HG03066 (cell line): ENCODE data around the gene STUM.
"Not testable (repeated sequence)": the region's sequence is repeated elsewhere in the genome, so short reads cannot be mapped to it uniquely, and the experiment has no call there.

Source experiments
- ATAC-seq: cut with Tn5 transposase; IDR thresholded peaks from one replicate; pipeline ENCODE4 v1.9.1; 2021; ENCODE audit warnings: low read depth; ENCODE audit not compliant: unreplicated experiment

Gene STUM

DNA sequence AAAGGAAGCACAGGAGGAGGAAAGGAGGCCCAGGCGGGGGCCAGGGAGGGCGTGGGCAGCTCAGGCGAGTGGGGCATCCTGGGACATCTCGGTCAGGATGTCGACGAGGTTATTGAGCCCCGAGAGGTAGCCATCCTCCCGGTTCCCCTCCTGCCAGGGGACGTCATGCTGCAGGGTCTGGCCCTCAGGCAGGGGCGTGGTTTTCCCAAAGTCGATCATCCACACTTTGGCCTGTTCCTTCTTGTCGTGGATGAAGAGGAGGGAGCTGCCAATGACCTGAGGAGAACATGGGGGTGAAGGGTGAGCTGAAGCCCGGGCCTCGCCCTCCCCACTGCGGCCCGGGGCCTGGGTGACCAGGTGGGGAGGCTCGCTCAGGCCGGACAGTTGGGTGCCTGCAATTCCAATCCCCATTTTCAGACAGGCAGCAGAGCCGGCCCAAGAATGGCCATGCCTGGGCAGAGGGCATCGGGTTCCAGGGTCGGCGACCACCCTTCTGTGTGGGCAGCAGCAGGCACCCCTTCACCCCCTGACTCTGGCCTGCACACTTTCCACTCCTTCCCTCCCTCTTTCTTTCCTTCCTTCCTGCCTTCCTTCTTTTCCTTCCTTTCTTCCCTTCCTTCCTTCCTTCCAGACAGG, 86.2 kb downstream of the STUM start:
- ATAC-seq: no peak

DNA sequence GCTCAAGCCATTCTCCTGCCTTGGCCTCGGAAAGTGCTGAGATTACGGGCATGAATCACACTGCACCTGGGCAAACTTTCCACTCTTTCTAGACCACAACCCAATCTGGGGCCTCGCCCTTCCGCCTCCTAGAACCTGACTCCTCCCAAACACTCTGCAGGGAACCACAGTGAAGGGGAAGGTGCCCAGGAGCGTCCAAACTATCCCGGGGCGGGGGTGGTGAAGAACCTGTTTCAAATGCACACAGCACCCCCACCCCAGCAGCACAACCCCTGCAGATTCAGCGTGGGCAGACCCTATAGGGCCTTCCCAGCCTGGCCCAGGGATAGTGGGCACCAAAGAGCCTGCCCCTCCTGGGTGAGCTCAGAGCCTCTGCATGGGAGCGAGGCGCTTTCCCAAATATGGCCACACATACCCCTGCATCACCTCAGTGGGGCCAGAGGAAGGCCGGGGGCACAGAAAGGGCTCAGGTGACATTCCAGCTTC, 86.9 kb downstream of the STUM start:
- no peak for ATAC-seq

DNA sequence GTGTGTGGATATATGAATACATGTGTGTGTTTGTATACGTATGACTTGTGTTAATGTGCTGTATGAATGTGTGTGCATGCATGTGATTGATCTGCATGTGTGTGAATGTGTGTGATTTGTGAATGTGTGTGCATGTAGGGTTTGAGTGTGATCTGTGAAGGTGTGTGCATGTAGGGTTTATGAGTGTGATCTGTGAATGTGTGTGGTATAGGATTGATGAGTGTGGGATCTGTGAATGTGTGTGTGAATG, 88.2 kb downstream of the STUM start:
- no peak for ATAC-seq

DNA sequence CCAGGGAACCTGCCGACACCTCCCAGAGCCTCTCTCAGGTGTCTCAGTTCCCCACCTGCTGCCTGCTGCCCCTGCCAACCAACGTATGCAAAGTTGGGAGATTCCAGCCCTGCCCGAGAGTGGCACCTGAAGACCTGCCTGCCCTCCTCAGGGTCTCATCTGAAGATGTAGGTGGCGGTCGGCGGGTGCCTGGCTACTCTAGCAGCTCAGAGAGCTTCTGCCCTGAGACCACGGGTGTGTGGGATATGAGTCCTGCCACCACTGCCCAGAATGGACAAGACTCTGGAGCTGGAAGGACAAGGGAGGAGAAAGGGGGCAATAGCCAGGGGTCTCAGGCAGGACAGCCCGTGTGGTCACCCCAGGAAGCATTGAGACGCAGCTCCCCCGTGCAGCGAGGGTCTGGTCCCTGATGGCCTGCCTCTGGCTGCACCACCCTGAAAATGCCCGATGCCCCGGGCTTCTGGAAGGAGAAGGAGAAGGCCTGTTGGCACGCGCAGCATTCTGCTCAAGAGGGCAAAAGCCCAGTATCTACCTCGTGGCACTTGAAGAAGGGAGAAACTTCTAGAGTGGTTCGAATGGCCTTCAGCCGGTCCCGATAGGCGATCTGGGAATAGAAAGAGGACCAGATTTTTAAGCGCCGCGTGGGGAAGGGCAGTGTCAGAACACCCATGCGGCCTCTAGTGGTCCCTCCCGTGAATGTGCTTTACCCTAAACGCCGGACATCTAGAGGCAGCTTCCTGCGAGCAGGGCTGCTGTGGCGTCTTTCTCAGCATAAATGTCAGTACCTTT, 88.8 kb downstream of the STUM start:
- ATAC-seq: no peak

DNA sequence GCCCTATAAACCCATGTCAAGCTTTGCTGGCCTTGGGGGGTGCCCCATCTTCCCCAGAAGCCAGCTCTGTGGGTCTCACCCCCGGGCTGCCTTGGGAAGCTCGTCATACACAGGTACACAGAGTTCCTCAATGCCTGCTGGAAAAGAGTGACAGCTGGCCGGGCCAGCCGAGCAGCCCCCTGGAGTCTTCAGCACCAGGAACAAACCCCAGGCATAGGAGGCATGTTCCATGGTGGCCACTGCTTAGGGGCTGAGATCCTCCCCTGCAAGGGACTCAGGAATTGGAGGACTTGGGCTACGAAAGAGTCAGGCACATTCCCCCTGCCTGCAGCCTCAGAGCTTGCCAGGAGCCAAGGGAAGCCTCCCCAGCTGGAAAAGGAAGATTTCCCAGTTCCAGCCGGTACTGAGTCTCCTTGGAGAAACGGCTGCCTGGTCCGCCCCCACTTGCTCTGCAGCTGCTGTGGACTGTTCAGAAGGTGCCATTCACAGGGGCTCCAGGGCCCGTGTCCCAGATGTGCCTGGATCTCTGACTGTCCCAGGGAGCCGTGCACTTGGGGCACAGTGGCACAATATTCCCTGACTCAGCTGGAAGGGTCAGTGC, 89.5 kb downstream of the STUM start:
- no peak for ATAC-seq

DNA sequence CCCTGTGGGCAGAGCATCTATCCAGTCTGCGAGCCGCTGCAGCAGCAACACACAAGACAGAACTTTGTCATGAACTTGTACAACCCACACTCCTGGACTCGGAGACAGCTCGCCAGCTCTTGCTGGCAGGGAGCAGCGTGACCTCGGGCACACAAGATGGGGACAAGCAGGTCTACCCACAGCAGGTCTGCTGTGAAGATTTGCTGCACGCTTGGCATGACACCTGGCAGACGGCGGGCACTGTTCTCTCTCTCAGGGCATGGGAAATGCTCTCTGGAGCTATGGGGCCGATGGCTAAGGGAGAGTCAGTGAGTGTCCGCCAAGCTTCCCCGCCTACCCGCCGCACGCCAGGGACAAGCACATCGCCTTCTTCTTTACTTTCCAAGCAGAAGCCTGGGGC, 90.0 kb downstream of the STUM start:
- ATAC-seq: no peak

DNA sequence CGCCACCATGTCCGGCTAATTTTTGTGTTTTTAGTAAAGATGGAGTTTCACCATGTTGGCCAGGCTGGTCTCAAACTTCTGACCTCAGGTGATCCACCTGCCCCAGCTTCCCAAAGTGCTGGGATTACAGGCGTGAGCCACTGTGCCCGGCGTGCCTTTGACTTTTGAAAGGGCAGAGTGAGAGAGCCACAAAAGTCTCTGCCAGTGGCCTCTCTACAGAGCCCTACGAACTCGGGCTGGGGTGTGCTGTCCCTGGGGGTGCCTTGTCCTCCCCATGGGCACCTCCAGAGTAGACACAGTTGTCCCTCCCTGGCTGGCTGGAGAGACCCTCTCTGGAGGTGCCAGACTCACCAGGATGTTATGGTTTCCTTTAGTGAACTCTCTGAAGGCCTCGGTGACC, 90.6 kb downstream of the STUM start:
- ATAC-seq: not testable (repeated sequence)

DNA sequence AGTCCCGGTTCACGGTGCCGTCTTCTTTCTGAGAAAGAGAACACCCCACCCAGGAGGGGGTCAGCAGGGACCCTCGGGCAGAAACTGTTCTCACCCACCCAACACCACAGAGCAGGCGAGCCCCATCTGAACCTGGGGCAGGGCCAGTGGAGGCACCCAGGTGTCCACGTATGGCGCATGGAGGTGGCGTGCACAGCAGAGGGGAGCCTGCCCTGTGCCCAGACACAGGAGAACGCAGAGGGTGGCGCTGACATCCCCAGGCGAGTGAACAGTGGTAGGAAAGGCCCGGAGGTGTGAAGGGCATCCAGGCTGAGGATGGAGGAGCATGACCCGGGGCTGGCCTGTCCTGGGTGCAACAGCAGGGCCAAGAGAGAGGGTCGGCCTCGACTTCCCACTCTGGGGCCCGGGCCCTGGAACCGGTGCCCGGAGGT, 91.1 kb downstream of the STUM start:
- no peak for ATAC-seq

DNA sequence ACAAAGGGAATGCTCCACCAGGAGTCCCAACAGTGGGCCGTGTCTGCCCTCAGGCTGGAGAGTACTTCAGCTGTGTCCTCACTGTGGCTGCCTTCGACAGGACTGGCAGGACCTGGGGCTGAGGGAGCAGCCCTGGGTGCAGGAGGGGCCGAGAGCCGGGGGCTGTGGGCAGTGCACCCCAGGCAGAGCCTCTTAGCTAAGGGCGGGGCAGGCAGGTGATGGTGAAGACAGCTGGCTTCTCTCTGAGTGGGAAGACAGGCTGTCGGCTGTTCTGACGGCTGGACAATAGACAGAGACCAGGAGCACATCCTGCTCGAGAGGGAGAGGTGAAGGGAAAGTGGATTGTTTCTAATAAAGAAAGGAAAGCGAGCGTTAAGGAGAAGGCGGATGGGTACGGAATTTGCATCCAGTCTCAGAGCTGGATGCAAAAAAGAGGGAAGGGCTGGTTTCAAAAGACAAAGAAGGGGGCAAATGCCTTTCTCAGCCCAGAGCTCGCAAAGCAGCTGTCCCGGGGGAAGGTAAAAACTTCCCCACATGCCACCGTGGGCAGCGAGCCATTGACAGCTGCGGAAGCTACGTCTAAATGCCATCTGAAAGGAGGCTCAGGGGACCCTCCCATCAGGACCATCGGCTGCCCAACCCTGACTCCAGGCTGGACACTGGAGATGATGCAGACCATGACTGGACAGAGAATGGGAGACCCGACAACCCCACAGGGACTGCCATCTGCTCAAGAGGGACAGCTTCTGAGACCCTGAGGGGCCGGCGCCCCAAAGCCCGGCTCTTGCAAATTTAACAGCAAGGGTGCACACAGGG, 92.0 kb downstream of the STUM start:
- no peak for ATAC-seq

DNA sequence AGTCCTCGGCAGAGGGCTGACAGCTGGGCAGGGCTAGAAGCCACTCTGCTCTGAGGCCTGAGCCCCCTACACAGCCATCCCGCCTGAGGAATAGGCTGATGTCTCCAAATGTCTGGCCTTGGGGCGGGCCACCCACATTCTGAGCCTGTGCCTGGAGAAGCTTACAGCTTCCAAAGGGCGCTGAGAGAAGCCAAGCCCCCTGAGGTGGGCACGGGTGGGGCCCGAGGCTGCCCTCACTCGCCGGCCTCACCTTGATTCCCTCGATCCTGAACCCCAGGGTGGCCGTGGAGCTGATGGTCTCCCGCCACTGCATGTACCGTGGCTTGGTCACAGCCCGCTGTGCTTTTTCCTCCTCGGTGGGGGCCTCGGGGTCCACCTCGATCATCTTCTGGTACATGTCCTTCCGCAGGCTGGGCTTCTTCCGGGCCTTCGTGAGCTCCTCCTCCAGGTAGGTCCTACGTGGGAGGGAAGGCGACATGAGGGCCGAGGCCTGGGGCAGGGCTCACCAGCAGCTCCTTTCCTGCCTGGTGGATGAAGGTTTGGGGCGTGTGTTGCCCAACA, 93.2 kb downstream of the STUM start:
- ATAC-seq: no peak

DNA sequence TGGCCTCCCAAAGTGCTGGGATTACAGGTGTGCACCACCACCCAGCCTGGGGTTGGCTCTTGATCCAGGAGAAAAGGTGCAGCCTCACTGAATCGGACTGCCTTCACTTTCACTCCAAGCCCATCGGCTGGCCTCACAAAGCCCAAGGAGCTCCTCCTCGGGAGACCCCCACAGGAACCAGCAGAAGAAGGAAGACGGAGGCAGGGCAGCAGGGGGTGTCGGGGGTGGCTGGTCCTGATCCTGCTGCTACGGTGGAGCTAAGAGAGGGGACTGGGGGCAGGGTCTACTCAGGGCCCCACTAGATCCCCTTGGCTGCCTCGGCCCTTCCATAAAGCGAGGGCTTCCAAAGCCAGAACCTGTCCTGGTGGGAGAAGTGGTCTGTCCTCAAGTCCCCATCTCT, 93.9 kb downstream of the STUM start:
- ATAC-seq: no peak

DNA sequence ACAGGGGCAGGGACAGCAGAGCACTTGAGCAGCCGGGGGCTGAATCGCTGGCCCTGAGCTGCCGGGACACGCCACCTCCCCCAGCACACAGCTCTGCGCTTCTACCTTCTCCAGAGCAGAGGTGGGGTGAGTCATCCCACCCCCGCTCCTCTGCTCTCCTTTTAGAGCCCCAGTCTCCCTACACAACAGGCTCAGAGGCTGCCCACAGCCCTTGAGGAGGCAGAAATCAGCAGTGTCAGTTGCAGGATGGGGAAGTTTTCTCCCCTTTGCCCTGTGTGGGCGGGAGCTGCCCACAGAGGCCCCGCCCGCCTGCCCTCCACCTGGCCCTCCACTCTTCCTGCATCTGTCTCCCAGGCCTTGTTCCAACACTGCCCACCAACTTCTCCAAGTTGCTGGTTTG, 94.6 kb downstream of the STUM start:
- ATAC-seq: peak; percentile 56

DNA sequence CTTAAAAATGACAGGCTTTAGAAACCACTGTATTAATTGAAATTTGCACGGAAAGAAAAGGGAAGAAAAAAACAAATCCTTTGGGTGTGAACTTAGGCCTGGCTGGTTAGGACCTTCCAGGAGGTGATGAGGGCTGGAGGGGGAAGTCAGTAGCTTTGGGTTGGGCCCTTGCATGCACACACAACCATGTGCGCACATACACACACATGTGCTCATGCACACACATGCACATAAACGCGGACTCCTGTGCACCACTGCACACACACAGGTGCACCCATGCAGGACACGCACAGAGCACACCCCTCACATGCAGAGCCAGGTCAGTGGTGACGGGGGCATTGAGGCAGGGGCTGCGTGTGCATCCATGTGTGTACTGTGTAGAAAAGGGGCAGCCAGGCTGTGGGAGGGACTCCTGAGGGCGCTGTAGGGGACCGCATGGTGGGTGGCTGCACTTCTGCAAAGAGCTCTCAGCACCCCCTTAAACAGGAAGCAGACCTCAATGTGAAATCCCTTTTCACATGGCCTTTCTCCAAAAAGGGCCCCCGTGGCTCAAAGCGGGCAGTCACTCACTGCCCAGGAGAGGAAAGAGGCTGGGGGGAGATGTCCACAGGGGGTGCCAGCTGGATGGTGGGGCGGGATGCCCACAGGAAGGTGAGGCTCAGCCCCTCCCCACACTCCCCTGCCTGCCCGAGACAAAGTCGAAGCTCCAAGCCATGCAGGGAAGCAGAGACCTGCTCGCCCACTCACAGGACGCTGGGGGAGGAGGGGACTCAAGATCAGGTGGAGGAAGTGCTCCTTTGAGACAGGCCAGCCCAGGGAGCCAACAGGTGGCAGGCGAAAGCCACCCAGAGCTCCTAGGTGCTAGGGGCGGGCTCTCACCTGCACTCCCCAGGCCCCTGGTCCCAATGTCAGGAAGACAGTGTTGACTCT, 95.3 kb downstream of the STUM start:
- peak; percentile 66 for ATAC-seq

DNA sequence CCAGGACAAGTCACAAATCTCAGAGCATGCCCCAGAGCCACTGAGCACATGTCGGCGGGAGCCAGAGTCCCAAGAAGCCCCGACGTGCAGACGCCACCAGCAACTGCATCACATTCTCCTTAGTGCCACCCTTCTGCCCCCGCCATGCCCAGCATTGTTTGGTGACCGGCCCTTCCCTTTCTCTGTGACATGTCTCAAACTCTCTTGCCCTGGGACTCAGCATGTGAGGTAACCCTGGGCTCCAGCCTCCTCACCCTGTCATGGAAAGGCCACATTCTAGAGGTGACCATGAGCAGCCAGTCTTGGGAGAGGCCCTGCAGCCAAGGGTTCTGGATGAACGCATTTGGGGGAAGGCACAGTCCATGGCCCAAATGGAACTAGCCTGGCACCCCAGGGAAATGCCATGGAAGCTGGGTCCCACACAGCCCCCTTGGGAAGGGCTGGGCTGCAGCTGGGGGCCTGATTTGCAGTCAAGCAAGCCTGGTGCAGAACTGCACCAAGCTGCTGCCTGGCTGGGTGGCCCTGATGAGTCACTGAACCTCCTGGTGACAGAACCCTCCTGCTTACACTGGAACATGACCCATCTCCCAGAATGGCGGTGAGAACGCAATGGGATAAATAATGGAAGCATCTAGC, 96.1 kb downstream of the STUM start:
- ATAC-seq: no peak

DNA sequence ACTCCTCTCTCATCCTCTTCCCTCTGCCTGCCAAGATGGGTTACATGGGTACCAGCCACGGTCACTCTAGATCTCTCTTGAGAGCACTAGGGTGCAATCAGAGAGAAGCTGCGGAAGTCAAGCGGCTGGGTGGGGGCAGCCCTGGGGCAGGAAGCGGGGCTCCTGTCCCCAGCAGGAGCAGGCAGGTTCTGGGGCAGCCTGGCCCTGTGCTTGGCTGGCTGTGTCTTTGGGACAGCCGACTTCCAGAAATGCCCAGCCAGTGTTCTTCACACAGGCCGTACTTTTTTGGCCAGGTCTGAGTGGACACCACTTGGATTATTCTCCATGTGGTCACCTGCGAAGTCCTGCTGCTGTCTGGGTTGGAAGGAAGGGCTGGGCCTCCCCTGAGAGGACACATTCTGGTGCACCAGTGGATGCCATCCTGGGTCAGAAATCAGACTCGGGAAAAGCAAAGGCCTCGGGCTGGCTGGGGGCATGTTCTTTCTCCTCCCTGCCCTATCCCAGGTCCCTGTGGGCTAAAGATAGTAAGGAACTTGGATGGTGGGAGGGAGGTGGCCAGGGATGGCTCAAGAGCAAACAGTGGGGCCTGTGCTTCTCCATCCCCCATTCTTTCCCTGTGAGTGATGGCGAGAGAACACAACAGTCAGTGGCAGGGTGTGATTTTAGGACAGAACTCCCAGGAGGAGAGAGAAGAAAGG, 96.9 kb downstream of the STUM start:
- no peak for ATAC-seq

DNA sequence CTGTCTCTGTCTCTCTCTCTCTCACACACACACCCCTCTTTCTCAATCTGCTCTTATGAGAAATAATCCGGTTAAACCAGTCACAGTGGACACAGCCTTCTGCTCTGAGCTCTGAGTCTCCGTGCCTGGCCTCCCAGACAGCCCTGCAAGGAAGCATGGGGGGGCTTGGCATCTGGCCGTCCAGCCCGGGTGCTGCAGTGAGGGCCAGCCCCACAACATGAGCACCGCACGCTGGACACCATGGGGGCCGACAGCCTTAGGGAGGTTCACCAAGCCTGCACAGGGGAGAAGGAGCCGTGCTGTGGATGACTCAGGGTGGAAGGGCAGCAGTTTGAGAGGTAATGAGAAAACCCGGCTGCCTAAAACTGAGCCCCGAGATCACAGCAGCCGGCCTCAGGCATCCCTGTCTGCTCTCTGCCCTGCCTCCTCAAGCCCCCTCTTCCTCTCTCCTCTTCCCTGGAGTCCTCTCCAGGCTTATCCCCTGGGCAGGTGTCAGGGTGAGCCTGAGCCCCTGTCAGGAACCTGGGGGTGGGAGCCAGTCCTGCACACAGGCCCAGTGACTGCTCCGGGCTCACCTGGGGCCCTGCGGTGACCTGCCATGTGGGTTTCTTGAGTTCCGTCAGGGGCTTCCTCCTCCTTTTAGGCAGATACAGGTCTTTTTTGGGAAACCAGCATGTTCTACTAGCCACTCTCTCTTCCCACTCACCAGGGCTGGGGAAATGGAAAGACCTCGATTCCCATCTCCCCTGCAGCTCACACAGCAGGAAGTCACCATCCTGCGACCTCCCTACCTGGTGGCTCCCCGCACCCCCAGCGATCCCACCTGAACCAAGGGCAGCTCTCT, 97.7 kb downstream of the STUM start:
- ATAC-seq: no peak

DNA sequence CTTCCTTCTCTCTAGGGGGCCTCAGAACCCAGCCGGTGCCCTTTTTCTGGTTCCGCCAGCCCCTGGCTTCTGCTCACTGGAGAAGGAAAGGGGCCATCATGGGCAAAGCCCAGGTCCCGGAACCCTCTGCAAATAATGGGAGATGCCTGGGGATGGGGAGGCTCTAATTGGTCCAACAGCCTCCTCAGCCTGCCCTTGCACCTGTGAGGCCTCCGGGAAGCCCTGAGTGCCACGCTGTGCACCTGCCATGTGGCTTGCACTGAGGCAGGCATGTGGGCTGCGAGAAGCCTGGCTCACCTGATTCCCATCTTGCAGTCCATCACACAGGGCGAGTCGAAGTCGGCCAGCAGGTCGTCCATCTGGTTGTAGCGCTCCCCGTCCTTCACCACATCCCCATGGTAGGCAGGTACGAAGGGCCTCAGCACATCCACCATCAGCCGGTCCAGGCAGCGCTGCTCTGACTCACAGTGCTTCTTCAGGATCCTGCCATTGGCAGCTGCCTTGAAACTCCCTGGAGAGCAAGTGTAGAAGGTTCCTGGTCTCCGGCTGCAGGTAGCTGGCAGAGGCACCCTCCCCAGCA, 98.4 kb downstream of the STUM start:
- ATAC-seq: no peak

DNA sequence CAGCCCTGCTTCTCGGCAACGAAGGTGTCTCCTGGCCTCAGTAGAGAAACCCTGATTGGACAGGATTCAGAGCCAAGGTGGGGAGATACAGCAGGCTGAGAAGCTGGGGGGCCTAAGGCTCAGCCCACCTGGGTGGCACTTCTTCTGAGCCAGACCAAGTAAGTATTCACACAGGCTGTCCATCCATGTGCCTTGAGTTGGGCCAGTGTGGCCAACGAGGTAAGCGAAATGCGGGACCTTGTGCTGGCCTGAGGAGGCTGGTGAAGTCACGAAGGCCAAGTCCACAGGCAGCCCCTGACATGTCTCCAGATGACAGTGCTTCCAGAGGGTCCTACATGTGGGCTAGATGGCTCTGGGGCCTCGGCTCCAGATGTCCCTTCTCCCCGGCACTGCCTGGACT, 99.2 kb downstream of the STUM start:
- ATAC-seq: no peak
